H54 (cell line): ENCODE measurements around the gene CABP1.

Experiments used
- DNase-seq: peaks from one replicate; pipeline ENCODE4 v3.0.0; 2011; ENCODE audit warnings: low spot score, mixed read lengths; ENCODE audit not compliant: insufficient read length
- FAIRE-seq: peaks from 3 replicates; lab custom pipeline; 2011; peaks lifted over from hg19 to GRCh38; lab: Jason Lieb, UNC
- POLR2A ChIP-seq: IDR thresholded peaks from 2 replicates; pipeline ENCODE4 v1.6.1; 2011; ENCODE audit warnings: low read depth, mild to moderate bottlenecking, low read length

CABP1 gene

DNA sequence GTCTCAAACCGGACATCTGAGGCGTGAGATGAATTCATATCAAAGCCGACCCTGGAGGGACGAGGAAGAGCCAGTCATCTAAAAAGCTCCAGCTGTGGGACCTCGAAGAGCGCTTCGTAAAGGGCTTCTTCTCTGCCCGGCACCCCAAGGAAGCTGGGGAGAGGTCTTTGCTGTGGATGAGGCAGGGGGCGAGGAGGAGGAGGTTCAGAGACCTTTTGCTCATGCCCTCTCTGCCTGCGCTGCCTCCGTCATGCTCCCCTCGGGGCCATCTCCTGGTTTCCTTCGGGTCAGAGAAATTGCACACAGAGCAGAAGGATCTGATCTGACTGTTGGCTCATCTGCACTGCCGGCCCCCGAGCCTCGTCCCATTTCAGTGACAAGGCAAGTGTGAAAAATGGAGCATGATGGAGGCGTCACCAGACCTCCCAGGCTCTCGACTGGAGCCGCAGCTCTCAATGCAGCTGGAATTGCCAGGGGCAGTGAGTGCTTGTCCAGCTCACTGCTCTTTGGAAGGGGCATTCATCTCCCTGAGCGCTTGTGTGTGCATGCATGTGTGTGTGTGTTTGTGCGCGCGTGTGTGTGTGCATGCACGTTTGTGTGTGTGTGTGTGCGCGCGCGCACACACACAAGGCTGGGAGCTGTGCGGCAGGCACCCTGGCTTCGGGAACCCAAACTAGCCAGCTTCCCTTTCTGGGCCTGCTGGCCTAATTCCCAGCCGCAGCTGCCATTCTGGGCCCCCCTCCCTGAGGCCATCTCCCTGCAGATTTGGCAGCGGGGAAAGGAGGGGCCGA lies 9.2 kb downstream of the CABP1 start:
- no peak for DNase-seq
- no peak for FAIRE-seq
- no peak for TF ChIP-seq POLR2A

DNA sequence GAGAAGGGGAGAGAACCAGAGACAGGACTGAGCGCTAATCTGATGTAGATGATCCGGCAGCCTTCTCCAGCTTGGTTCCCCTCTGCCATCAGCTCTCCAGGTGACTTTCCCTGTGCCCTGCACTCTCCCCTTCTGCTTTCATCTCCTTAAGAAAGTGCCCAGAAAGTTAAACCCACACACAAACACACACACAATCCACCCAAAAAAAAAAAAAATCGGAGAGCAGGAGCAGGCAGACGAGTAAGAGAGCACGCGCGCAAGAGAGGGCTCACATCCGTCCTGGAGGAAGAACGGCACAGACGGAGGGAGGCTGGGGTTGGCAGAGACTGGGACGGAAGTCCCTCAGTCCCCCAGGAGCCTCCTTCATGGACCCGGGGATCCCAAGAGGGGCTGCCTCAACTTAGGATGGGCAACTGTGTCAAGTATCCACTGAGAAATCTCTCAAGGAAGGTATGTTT lies 9.8 kb downstream of the CABP1 start:
- no peak for DNase-seq
- no peak for FAIRE-seq
- no peak for TF ChIP-seq POLR2A

DNA sequence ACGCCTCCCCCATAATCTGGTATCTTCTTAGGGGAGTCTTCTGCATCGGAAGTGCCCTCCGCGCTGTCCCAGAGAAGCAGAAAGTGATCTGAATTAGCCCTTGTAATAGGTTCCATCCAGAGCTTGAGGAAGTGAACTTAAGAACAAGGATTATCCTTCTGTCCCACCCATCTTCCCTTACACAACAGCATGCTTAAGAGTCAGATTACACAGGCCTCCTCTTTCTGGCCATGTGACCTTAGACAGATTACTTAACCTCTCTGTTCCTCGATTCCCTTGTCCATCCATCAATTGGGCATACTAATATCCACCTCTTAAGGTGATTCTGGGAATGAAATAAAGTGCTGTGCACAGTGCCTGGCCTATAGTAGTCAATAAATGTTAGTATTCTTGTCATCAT lies 11.4 kb downstream of the CABP1 start:
- TF ChIP-seq POLR2A: no peak
- DNase-seq: no peak
- FAIRE-seq: no peak

DNA sequence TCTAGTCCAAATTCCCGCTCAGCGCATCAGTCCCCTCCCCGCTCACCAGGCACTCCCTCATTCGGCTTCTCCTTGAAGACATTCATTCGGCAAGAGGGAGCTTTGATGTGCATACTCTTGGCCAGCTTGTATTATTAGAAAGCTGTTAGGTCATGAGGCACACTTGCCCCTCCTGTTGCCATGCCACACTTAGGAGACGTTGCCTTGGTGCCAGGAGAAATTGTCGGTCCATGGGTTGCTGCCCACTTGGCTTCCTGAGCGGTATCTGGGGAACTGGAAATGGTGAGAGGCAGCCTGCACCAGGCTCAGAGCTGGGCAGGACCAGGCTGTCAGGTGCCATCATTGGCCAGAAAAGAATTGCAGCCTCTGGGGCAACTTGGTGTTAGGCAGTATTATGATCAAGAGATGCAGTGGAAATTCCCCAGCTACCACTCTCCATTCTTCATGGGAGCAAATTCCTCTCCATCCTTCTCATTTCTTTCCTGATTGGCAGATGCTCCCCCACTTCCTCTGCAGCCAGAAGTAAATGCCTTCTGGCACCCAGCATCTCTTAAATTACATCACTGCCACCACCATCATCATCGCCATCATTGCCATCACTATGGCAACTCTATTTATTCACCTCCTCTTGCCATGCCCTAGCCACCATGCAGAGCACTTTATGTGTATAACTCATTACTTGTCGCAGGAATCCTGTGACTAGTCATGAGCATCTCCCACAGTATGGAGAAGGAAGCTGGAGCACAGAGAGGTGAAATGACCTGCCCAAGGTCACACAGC lies 12.4 kb downstream of the CABP1 start:
- no peak for TF ChIP-seq POLR2A
- DNase-seq (no peak), FAIRE-seq (no peak)

DNA sequence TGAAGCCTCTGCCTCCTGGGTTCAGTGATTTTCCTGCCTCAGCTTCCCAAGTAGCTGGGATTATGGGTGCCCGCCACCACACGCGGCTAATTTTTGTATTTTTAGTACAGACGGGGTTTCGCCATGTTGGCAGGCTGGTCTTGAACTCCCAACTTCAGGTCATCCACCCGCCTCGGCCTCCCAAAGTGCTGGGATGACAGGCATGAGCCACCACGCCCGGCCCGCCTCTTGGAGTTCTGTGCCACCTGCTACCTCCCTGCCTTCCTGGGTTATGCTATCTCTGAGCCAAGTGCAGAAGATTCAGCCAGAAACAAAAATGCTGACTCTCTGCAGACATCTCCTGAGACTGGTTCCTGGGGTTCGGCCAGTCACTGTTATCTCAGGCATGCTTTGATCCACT lies 13.2 kb downstream of the CABP1 start:
- TF ChIP-seq POLR2A: no peak
- FAIRE-seq: no peak

DNA sequence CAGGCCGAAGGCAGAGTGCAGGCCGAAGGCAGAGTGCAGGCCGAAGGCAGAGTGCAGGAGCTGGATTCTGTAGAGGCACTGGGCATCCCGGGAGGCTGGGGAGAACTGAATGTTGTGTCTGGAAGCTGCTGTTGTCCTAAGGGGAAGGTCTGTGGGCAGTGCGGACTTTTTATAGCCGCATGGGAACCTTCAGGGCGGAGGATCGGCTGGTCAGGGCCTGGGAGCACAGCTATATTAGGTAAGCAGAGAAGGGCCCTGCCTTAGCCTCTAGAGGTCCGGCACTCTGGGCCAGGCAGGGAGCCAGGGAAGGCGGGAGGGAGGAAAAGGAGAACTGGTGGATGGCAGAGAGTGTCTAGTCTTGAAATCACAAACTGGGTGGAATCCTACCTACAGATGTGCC lies 14.2 kb downstream of the CABP1 start:
- DNase-seq (no peak), FAIRE-seq (no peak)
- no peak for TF ChIP-seq POLR2A

More for the DNA sequence above, 13.2 kb downstream of the CABP1 start:
- DNase-seq: no peak

DNA sequence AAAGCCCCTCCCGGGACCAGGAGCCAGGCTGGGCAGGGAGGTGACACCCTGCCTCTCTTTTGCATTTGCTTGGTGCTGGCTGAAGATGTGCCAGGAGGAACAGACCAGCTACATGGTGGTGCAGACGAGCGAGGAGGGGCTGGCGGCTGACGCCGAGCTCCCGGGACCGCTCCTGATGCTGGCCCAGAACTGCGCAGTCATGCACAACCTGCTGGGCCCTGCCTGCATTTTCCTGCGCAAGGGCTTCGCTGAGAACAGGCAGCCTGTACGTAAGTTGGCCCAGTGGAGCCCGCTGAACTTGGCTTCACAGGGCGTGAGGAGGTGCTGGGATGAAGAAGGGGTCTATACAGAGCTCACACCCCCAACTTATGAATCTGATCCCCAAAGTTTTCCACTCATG lies 15.6 kb downstream of the CABP1 start:
- DNase-seq (no peak), FAIRE-seq (no peak)
- TF ChIP-seq POLR2A: no peak

DNA sequence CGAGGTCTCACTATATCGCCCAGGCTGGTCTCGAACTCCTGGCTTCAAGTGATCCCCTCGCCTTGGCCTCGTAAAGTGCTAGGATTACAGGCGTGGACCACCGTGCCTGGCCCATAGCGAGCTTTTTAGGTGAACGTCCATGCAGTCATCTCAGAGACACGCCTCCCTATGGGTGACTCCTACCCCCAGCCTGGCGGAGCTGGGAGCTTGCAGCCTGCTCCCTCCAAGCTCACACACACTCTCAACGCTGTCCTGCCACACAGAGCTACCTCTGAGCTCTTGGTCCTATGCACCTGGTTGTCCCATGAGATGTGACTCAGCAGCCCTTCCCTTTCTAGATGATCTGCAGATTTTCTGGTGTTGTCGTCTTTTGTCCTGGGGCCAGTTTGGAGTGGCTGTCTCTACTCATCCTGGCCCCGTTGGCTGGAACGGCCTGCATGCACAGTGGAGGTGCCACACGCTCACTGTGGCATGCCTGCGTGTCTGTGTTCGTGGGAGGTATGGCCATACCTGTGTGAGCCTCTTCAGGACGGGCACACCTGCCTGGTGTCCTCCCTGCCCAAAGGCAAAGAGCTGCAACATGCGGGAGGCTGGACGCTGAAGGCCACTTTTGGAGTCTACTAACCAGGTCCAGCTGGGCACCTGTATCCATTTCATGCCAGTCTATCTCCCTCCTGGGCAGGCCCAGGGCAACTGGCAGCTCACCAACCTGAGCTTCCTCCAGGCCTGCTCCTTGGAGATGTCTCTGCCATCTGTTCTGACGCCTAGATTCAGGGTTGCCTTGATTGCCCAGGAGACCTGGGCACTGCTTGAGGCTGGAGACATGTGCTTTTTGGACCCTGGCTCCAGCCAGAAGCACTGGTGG lies 18.1 kb downstream of the CABP1 start:
- FAIRE-seq: no peak
- no peak for DNase-seq
- no peak for TF ChIP-seq POLR2A

DNA sequence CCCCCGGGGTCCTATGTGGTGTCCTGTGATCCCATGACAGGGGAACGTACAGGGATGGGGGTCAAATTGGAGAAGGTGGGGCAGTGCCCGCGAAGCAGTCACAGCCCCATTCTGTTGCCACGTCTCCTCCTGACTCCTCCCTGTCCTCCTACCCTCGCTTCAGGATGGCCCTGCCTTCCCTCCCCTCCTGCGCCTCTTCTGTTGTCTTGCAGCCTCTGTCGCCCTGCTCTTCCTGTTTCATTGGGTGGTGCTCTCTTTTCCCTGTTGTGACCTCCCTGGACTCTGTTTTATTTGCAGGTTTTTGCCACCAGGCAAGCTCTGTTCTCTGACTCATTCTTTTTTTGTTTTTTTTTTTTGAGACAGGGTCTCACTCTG lies 18.7 kb downstream of the CABP1 start:
- no peak for DNase-seq
- no peak for FAIRE-seq
- no peak for TF ChIP-seq POLR2A

DNA sequence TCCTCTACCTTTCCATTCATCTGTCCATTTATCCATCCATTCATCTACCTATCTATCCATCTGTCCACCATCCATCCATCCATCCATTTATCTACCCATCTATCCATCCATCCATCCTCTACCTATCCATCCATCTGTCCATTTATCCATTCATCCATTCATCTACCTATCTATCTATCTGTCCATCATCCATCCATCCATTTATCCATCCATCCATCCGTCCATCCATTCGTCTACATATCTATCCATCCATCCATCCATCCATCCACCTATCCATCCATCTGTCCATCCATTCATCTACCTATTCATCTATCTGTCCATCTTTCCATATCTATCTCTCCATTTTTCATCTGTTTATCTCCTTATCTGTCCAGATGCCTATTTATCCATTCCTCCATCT lies 21.0 kb downstream of the CABP1 start:
- no peak for FAIRE-seq

DNA sequence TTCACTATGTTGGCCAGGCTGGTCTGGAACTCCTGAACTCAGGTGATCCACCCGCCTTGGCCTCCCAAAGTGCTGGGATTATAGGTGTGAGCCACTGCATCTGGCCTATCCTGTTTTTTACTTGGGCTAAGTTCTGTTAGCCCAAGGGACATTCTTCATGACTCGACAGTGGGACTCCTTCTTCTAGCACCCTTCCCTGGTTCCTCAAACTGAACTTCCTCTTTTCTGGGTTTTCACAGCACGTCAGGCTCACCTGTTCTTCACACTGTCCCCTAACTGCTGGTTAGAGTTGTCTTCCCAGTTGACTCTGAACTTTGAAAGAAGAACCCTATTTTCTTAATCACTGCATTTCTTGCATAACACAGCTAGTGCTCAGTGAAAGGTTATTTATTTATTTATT lies 22.5 kb downstream of the CABP1 start:
- no peak for TF ChIP-seq POLR2A
- FAIRE-seq (no peak), DNase-seq (no peak)

More for the DNA sequence above, 21.0 kb downstream of the CABP1 start:
- DNase-seq: no peak
- no peak for TF ChIP-seq POLR2A

DNA sequence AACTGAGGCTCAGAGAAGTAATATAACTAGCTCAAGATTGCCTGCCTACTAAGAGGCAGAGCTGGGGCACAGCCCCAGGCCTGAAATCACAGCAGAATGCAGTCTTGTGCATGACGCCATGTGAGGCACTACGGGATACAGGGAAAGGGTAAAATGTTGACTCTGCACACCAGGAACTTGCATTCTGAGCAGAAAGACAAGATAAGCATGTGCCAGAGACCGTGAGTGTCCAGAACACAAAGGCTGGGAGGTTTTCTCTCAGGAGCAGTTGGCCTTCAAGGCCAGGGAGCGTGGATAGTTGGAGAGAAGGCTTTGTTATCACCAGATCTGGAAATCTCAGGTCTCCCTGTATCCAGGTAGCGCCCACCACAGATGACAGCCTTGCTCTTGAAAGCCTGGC lies 23.3 kb downstream of the CABP1 start:
- FAIRE-seq (no peak), DNase-seq (no peak)
- TF ChIP-seq POLR2A: no peak

DNA sequence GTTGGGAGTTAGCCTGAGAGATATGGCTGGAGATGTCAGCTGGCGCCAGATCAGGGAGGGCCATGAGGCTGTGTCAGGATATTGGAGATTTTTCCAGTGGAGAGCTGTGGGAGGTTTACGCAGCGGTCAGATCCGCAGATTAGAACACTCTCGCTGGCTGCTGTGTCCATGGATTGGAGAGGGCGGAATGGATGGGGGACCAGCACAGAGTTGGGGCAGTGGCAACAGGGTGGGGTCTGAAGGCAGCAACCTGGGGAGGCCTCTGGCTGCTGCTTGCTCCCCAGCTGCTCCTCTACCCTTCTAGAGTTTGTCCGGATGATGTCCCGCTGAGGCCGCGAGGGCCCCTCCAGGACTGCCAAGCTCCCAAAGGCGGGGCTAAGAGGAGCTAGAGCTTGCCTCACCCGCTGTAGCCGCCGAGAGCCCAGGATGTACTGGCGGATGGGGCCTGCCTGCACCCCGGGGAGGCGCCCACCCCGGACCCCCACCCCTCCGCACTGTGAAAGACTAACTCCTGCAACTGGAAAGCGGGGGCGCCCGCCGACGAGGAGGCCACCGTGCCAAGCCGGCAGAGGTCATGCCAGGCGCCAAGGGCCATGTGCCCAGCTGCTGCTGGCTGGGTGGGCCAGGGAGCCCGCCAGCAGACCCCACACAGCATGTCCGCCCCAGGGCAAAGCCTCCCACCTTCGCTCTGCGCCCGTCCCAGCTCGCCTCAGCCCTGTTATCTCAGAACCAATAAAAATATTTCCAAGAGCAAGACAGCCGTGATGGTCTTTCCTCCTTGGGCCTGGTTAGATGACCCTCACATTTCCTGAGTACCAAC lies 26.4 kb downstream of the CABP1 start:
- TF ChIP-seq POLR2A: no peak
- no peak for DNase-seq
- FAIRE-seq: no peak
